Lower leg skin (tissue), 3 donors: ENCODE data around the gene BMX.

Experiments used
- POLR2A ChIP-seq, 2 donors: fragments of 450-650 bp; IDR thresholded peaks; one replicate each; pipeline ENCODE4 v1.6.1; 2016 to 2017; ENCODE audit warnings: antibody characterized with exemption in 2 of 2, mild to moderate bottlenecking in 1 of 2, moderate library complexity in 1 of 2
- TF ChIP-seq, protein P1 (sequence below), 3 donors: fragments of 450-650 bp; IDR thresholded peaks; one replicate each; pipeline ENCODE4 v1.5.1; 2016; ENCODE audit warnings: antibody characterized with exemption in 3 of 3, mild to moderate bottlenecking in 3 of 3, moderate library complexity in 2 of 3

- TF ChIP-seq, protein P1, sequence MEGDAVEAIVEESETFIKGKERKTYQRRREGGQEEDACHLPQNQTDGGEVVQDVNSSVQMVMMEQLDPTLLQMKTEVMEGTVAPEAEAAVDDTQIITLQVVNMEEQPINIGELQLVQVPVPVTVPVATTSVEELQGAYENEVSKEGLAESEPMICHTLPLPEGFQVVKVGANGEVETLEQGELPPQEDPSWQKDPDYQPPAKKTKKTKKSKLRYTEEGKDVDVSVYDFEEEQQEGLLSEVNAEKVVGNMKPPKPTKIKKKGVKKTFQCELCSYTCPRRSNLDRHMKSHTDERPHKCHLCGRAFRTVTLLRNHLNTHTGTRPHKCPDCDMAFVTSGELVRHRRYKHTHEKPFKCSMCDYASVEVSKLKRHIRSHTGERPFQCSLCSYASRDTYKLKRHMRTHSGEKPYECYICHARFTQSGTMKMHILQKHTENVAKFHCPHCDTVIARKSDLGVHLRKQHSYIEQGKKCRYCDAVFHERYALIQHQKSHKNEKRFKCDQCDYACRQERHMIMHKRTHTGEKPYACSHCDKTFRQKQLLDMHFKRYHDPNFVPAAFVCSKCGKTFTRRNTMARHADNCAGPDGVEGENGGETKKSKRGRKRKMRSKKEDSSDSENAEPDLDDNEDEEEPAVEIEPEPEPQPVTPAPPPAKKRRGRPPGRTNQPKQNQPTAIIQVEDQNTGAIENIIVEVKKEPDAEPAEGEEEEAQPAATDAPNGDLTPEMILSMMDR (IDR thresholded peaks at IDR 0.05), result no peak
- TF ChIP-seq POLR2A (IDR thresholded peaks at IDR 0.05), result no peak
These were observed 48.8 kb downstream of the BMX start for GRCh38 chrX:15549189-15550012.
